Activated CD4-positive, alpha-beta T cell treated with anti-CD3 and anti-CD28 coated beads for 36 hours (primary cell): ENCODE data around the gene NBPF11. TPM values are rescaled to one million over a fixed set of nuclear protein-coding genes. Genes with fewer than 3 reads are reported as not detected.
"Not testable (repeated sequence)": the region's sequence is repeated elsewhere in the genome, so short reads cannot be mapped to it uniquely, and the experiment has no call there.

Source experiments
- ATAC-seq: fragments of 200-7000 bp; cut with Tn5 transposase; one replicate; pipeline ENCODE4 v1.10.0; 2021; ENCODE audit warnings: mild to moderate bottlenecking, moderate library complexity
- CTCF ChIA-PET: fragments of 350-600 bp; sonication (Branson Sonifier 250); formaldehyde crosslinking; loops from one replicate; lab custom pipeline; 2021; ENCODE audit warnings: antibody characterized with exemption; lab: Charles Lee
- POLR2A ChIA-PET: fragments of 350-600 bp; sonication (Branson Sonifier 250); formaldehyde crosslinking; loops from one replicate; lab custom pipeline; 2021; ENCODE audit warnings: antibody characterized with exemption, inconsistent platforms; lab: Charles Lee
- DNase-seq: peaks from one replicate; pipeline ENCODE4 v3.0.0-alpha.2; 2020
- H3K27ac Mint-ChIP-seq: one replicate; pipeline ENCODE4 v1.8.0; 2021; ENCODE audit warnings: mixed read lengths
- H3K27me3 Mint-ChIP-seq: one replicate; pipeline ENCODE4 v1.8.0; 2021; ENCODE audit warnings: mixed read lengths
- H3K36me3 Mint-ChIP-seq: one replicate; pipeline ENCODE4 v1.8.0; 2021; ENCODE audit warnings: low read depth, mixed read lengths
- H3K4me1 Mint-ChIP-seq: one replicate; pipeline ENCODE4 v1.8.0; 2021; ENCODE audit warnings: mixed read lengths
- H3K4me3 Mint-ChIP-seq: one replicate; pipeline ENCODE4 v1.8.0; 2021; ENCODE audit warnings: mild to moderate bottlenecking, moderate library complexity, mixed read lengths
- H3K9me3 Mint-ChIP-seq: one replicate; pipeline ENCODE4 v1.8.0; 2021; ENCODE audit warnings: low read depth, mixed read lengths
- intact Hi-C, 2 experiments: fragments of 100-400 bp; cut with DNase I in 1 of 2; cut with micrococcal nuclease in 1 of 2; formaldehyde crosslinking; loops; one replicate each; pipeline versions ENCODE4 v1.14.2 to v1.15.1; 2022 to 2024; cut with DNase I, micrococcal nuclease
- total RNA-seq, 2 experiments: library from RNA; stranded (reverse); gene quantifications; one replicate each; pipeline ENCODE4 v1.2.3, GENCODE V29; 2021

Gene NBPF11
- total RNA-seq, result 1 to 10 TPM; 6.8 to 7.6 TPM

- H3K27me3 Mint-ChIP-seq, CTCF ChIA-PET, H3K36me3 Mint-ChIP-seq, H3K9me3 Mint-ChIP-seq: not testable (repeated sequence)
- Mint-ChIP-seq H3K4me3 (peak within 1 kb of the TSS; percentile 96), H3K27ac (peak within 1 kb of the TSS; percentile 94), H3K4me1 (peaks cover 13% of the 10 kb centered on the region)
- DNase-seq (peak; percentile 92), ATAC-seq (peak; percentile 98)
- POLR2A ChIA-PET, result interaction anchor here (1.2 to 1.3 kb wide), 2 partner anchors 112 to 182 kb away, joined by 4 to 9 read pairs; no protein-coding TSS in a partner anchor
- intact Hi-C loops, result loop anchor here in 1 of 2 experiments (10.0 kb wide), 1 partner anchor 113 kb away; no protein-coding TSS in a partner anchor
Measured at GRCh38 chr1:148151911-148152656, at the start of gene NBPF11. Gene NBPF11, minus strand, starts transcription at chr1:148152281. Its CDS starts 25,278 bp downstream, at chr1:148127003.

GRCh38 chr1:148197396-148197795 is 45.3 kb upstream of the NBPF11 start:
- H3K27ac Mint-ChIP-seq, DNase-seq, POLR2A ChIA-PET, intact Hi-C loops, H3K4me3 Mint-ChIP-seq, H3K4me1 Mint-ChIP-seq, CTCF ChIA-PET, H3K9me3 Mint-ChIP-seq, H3K27me3 Mint-ChIP-seq, H3K36me3 Mint-ChIP-seq: not testable (repeated sequence)
- ATAC-seq, result peak; percentile 12

- H3K9me3 Mint-ChIP-seq, DNase-seq, intact Hi-C loops, CTCF ChIA-PET, H3K36me3 Mint-ChIP-seq, H3K4me3 Mint-ChIP-seq, POLR2A ChIA-PET, H3K27ac Mint-ChIP-seq, H3K27me3 Mint-ChIP-seq, H3K4me1 Mint-ChIP-seq: not testable (repeated sequence)
- ATAC-seq, result peak; percentile 80
Measured at GRCh38 chr1:148196949-148197348, 44.9 kb upstream of the NBPF11 start.

- H3K27me3 Mint-ChIP-seq, H3K36me3 Mint-ChIP-seq, POLR2A ChIA-PET, DNase-seq, H3K9me3 Mint-ChIP-seq, intact Hi-C loops, H3K27ac Mint-ChIP-seq, CTCF ChIA-PET, H3K4me1 Mint-ChIP-seq, H3K4me3 Mint-ChIP-seq: not testable (repeated sequence)
- ATAC-seq, result peak; percentile 71
Measured at GRCh38 chr1:148195115-148195514, 43.0 kb upstream of the NBPF11 start.

GRCh38 chr1:148188768-148189167 is 36.7 kb upstream of the NBPF11 start:
- POLR2A ChIA-PET, CTCF ChIA-PET: not testable (repeated sequence)

GRCh38 chr1:148178682-148179081 is 26.6 kb upstream of the NBPF11 start:
- H3K4me3 Mint-ChIP-seq, H3K27ac Mint-ChIP-seq, DNase-seq, intact Hi-C loops, H3K9me3 Mint-ChIP-seq, POLR2A ChIA-PET, H3K27me3 Mint-ChIP-seq, ATAC-seq, H3K4me1 Mint-ChIP-seq, CTCF ChIA-PET, H3K36me3 Mint-ChIP-seq: not testable (repeated sequence)

More at GRCh38 chr1:148188768-148189167, 36.7 kb upstream of the NBPF11 start:
- H3K4me3 Mint-ChIP-seq, H3K9me3 Mint-ChIP-seq, H3K36me3 Mint-ChIP-seq, H3K4me1 Mint-ChIP-seq, H3K27me3 Mint-ChIP-seq, ATAC-seq, intact Hi-C loops, DNase-seq, H3K27ac Mint-ChIP-seq: not testable (repeated sequence)

GRCh38 chr1:148175414-148175813 is 23.3 kb upstream of the NBPF11 start:
- intact Hi-C loops, ATAC-seq, H3K4me1 Mint-ChIP-seq, H3K4me3 Mint-ChIP-seq, H3K36me3 Mint-ChIP-seq, CTCF ChIA-PET, H3K27me3 Mint-ChIP-seq, H3K27ac Mint-ChIP-seq, POLR2A ChIA-PET, H3K9me3 Mint-ChIP-seq, DNase-seq: not testable (repeated sequence)

- not testable (repeated sequence) for H3K27ac Mint-ChIP-seq
Measured at GRCh38 chr1:148171995-148172394, 19.9 kb upstream of the NBPF11 start.

GRCh38 chr1:148166558-148167492 is 14.7 kb upstream of the NBPF11 start:
- POLR2A ChIA-PET, result no interaction called here
- DNase-seq (no peak), ATAC-seq (peak; percentile 6)
- intact Hi-C loops, result no loop called here
- H3K4me3 Mint-ChIP-seq, result no peak overlapping the region
- H3K4me1 Mint-ChIP-seq, result peaks cover 5% of the 10 kb centered on the region
- H3K9me3 Mint-ChIP-seq, result no peaks in the 10 kb centered on the region
- no peaks in the 10 kb centered on the region for H3K36me3 Mint-ChIP-seq
- H3K27me3 Mint-ChIP-seq, result peaks cover 2% of the 10 kb centered on the region
- H3K27ac Mint-ChIP-seq, result no peak overlapping the region
- CTCF ChIA-PET, result no interaction called here

More at GRCh38 chr1:148171995-148172394, 19.9 kb upstream of the NBPF11 start:
- H3K4me3 Mint-ChIP-seq, H3K36me3 Mint-ChIP-seq, ATAC-seq, H3K9me3 Mint-ChIP-seq, intact Hi-C loops, CTCF ChIA-PET, POLR2A ChIA-PET, H3K27me3 Mint-ChIP-seq, DNase-seq, H3K4me1 Mint-ChIP-seq: not testable (repeated sequence)

GRCh38 chr1:148162363-148162762 is 10.3 kb upstream of the NBPF11 start:
- Mint-ChIP-seq H3K27ac (no peak overlapping the region), H3K27me3 (peaks cover 12% of the 10 kb centered on the region), H3K4me3 (no peak overlapping the region), H3K4me1 (peaks cover 9% of the 10 kb centered on the region), H3K9me3 (no peaks in the 10 kb centered on the region), H3K36me3 (no peaks in the 10 kb centered on the region)
- ATAC-seq (no peak), DNase-seq (no peak)
- ChIA-PET POLR2A (no interaction called here), CTCF (no interaction called here)
- intact Hi-C loops, result no loop called here

- no peak for DNase-seq
- intact Hi-C loops, result no loop called here
- ChIA-PET POLR2A (no interaction called here), CTCF (no interaction called here)
- Mint-ChIP-seq H3K4me1 (peaks cover 5% of the 10 kb centered on the region), H3K4me3 (no peak overlapping the region), H3K27ac (no peak overlapping the region), H3K27me3 (peaks cover 12% of the 10 kb centered on the region), H3K9me3 (no peaks in the 10 kb centered on the region), H3K36me3 (no peaks in the 10 kb centered on the region)
- ATAC-seq, result no peak
Measured at GRCh38 chr1:148161053-148161901, 9.2 kb upstream of the NBPF11 start.
